Parathyroid adenoma (tissue), 2 donors: ENCODE results near the gene KIF26B.

Experiments
- H2AFZ ChIP-seq: fragments of 300-600 bp; sonication (generic); one replicate; pipeline ENCODE4 v1.7.0; 2017; ENCODE audit warnings: antibody characterized with exemption, mild to moderate bottlenecking
- H3K27ac ChIP-seq: fragments of 300-600 bp; sonication (generic); one replicate; pipeline ENCODE4 v1.7.0; 2017
- H3K27me3 ChIP-seq: fragments of 300-600 bp; sonication (generic); one replicate; pipeline ENCODE4 v1.7.0; 2017; ENCODE audit warnings: low read length; ENCODE audit not compliant: control insufficient read depth, insufficient read depth
- H3K36me3 ChIP-seq: fragments of 300-600 bp; sonication (generic); one replicate; pipeline ENCODE4 v1.7.0; 2017; ENCODE audit warnings: low read length; ENCODE audit not compliant: control insufficient read depth, insufficient read depth
- H3K4me1 ChIP-seq: fragments of 300-600 bp; sonication (generic); one replicate; pipeline ENCODE4 v1.7.0; 2017; ENCODE audit warnings: control low read depth
- H3K4me2 ChIP-seq: fragments of 300-600 bp; sonication (generic); one replicate; pipeline ENCODE4 v1.7.0; 2017; ENCODE audit warnings: low read length
- H3K4me3 ChIP-seq: fragments of 300-600 bp; sonication (generic); one replicate; pipeline ENCODE4 v1.7.0; 2017; ENCODE audit warnings: low read depth, low read length
- H3K79me2 ChIP-seq: fragments of 300-600 bp; sonication (generic); one replicate; pipeline ENCODE4 v1.7.0; 2017; ENCODE audit warnings: control low read depth
- H3K9ac ChIP-seq: fragments of 300-600 bp; sonication (generic); one replicate; pipeline ENCODE4 v1.7.0; 2017; ENCODE audit warnings: mild to moderate bottlenecking
- H3K9me3 ChIP-seq: fragments of 300-600 bp; sonication (generic); one replicate; pipeline ENCODE4 v1.7.0; 2017; ENCODE audit warnings: low read length; ENCODE audit not compliant: control insufficient read depth
- TF ChIP-seq, protein P1 (sequence below): fragments of 300-600 bp; sonication (generic); IDR thresholded peaks from one replicate; pipeline ENCODE4 v1.7.0; 2017; ENCODE audit warnings: antibody characterized with exemption, mild to moderate bottlenecking
- donor health status: primary hyperparathyroidism.

The KIF26B gene

DNA sequence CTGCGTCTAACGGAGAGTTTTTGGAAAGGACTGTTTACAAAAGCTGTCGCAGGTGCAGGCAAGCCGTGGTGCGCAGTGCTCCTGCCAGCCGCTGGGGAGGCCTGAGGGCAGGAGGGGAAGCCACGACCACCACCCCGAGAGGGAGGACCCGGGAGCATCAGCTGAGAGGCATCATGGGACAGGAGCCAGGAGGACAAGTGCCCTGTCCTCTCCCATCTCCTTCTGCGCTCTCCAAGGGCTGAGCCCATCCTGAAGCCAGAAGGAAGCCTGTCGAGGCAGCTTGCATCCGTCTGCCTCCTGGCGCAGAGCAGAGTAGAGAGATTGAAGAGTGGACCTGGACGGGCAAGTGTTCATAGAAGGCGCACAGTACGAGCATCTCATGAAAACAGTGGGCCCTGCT lies 310.9 kb downstream of the KIF26B start:
- Histone ChIP-seq H3K9me3 (no peaks in the 10 kb centered on the region), H3K4me1 (no peaks in the 10 kb centered on the region), H3K4me3 (no peak overlapping the region), H3K9ac (no peak overlapping the region), H2AFZ (no peak overlapping the region), H3K27me3 (no peaks in the 10 kb centered on the region), H3K79me2 (no peaks in the 10 kb centered on the region), H3K27ac (no peak overlapping the region), H3K36me3 (no peaks in the 10 kb centered on the region), H3K4me2 (no peak overlapping the region)
- TF ChIP-seq, protein P1, sequence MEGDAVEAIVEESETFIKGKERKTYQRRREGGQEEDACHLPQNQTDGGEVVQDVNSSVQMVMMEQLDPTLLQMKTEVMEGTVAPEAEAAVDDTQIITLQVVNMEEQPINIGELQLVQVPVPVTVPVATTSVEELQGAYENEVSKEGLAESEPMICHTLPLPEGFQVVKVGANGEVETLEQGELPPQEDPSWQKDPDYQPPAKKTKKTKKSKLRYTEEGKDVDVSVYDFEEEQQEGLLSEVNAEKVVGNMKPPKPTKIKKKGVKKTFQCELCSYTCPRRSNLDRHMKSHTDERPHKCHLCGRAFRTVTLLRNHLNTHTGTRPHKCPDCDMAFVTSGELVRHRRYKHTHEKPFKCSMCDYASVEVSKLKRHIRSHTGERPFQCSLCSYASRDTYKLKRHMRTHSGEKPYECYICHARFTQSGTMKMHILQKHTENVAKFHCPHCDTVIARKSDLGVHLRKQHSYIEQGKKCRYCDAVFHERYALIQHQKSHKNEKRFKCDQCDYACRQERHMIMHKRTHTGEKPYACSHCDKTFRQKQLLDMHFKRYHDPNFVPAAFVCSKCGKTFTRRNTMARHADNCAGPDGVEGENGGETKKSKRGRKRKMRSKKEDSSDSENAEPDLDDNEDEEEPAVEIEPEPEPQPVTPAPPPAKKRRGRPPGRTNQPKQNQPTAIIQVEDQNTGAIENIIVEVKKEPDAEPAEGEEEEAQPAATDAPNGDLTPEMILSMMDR = no peak

DNA sequence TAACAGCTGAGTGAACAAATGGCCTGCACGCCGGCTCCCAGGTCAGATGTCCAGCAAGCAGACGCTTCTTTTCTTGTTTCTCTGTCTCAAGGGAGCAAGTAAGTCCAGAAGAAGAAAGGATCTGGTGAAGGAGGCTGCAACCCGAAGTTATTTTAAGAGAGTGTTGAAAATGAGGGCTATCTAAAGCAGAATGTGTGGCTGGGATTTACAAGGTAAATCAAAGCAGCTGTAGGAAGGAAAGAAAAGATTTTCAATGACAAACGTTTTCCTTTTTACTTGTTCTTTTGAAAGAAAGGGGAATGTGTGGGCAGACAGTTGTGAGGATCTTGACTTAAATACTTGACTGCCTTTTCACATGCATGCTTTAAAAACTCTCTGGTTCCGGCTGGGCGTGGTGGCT lies 311.5 kb downstream of the KIF26B start:
- TF ChIP-seq, protein P1 = no peak
- Histone ChIP-seq H3K4me2 (no peak overlapping the region), H3K4me3 (no peak overlapping the region), H3K9me3 (no peaks in the 10 kb centered on the region), H3K9ac (no peak overlapping the region), H3K27ac (no peak overlapping the region), H3K79me2 (no peaks in the 10 kb centered on the region), H3K27me3 (no peaks in the 10 kb centered on the region), H2AFZ (no peak overlapping the region), H3K36me3 (no peaks in the 10 kb centered on the region), H3K4me1 (no peaks in the 10 kb centered on the region)

GRCh38 chr1:245467804-245468203 lies 313.0 kb downstream of the KIF26B start:
- TF ChIP-seq, protein P1 = no peak
- no peak overlapping the region for H2AFZ ChIP-seq

GRCh38 chr1:245469006-245469405 lies 314.2 kb downstream of the KIF26B start:
- H3K79me2 ChIP-seq = no peaks in the 10 kb centered on the region
- H3K9ac ChIP-seq = no peak overlapping the region
- TF ChIP-seq, protein P1 = no peak
- H3K4me1 ChIP-seq = no peaks in the 10 kb centered on the region
- no peak overlapping the region for H3K27ac ChIP-seq
- no peak overlapping the region for H2AFZ ChIP-seq
- no peaks in the 10 kb centered on the region for H3K36me3 ChIP-seq
- H3K27me3 ChIP-seq = no peaks in the 10 kb centered on the region
- no peak overlapping the region for H3K4me2 ChIP-seq
- no peak overlapping the region for H3K4me3 ChIP-seq
- no peaks in the 10 kb centered on the region for H3K9me3 ChIP-seq

More at GRCh38 chr1:245467804-245468203, 313.0 kb downstream of the KIF26B start:
- Histone ChIP-seq H3K4me1 (no peaks in the 10 kb centered on the region), H3K9me3 (no peaks in the 10 kb centered on the region), H3K79me2 (no peaks in the 10 kb centered on the region), H3K4me2 (no peak overlapping the region), H3K9ac (no peak overlapping the region), H3K27me3 (no peaks in the 10 kb centered on the region), H3K27ac (no peak overlapping the region), H3K4me3 (no peak overlapping the region), H3K36me3 (no peaks in the 10 kb centered on the region)

DNA sequence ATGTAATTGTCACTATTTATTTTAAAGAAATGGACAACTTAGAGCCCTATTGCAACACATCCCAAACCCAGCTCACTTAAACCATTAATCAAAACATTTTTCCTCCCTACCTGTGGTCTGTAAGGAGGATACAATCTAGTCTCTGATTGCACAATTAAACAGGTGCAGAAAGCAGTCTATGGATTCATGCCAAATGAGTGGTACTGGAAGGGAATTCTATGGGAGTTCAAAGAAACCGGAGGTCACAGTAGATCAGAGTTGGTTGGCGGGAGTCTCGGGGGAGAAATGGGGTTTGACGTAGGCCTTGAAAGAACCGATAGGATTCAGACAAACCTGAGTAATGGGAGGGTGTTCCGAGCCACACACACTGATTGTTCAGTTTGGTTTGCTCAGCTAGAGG lies 314.9 kb downstream of the KIF26B start:
- H3K9me3 ChIP-seq = no peaks in the 10 kb centered on the region
- H2AFZ ChIP-seq = no peak overlapping the region
- no peaks in the 10 kb centered on the region for H3K27me3 ChIP-seq
- H3K79me2 ChIP-seq = no peaks in the 10 kb centered on the region
- TF ChIP-seq, protein P1 = no peak
- no peak overlapping the region for H3K4me3 ChIP-seq
- H3K9ac ChIP-seq = no peak overlapping the region
- H3K36me3 ChIP-seq = no peaks in the 10 kb centered on the region
- no peak overlapping the region for H3K27ac ChIP-seq
- no peak overlapping the region for H3K4me2 ChIP-seq
- H3K4me1 ChIP-seq = no peaks in the 10 kb centered on the region
